Stomach (tissue), 9 donors: ENCODE data around the gene TULP1. TPM values are rescaled to one million over a fixed set of nuclear protein-coding genes. Genes with fewer than 3 reads are reported as not detected.

Experiments used
- DNase-seq, 2 donors: peaks; one replicate each; pipeline versions ENCODE4 v3.0.0 to v3.0.0-alpha.2; 2013 to 2019
- H3K27ac ChIP-seq, 5 donors: fragments of 200-600 bp in 4 of 5; sonication (generic) in 4 of 5; one replicate each; pipeline ENCODE4 v1.5.1; 2013 to 2019; ENCODE audit warnings: mild to moderate bottlenecking in 1 of 5, moderate library complexity in 1 of 5
- H3K27me3 ChIP-seq, 3 donors: fragments of 200-600 bp; sonication (generic); one replicate each; pipeline ENCODE4 v1.5.1; 2017 to 2019; ENCODE audit warnings: mixed run types in 1 of 3
- H3K36me3 ChIP-seq, 4 donors: fragments of 200-600 bp; sonication (generic); 1 replicate in 3 of 4; 2 replicates in 1 of 4; pipeline ENCODE4 v1.5.1; 2016 to 2019
- H3K4me1 ChIP-seq, 4 donors: fragments of 200-600 bp; sonication (generic); one replicate each; pipeline ENCODE4 v1.5.1; 2016 to 2019
- H3K4me3 ChIP-seq, 4 donors: fragments of 200-600 bp; sonication (generic) in 3 of 4; one replicate each; pipeline ENCODE4 v1.5.1; 2016 to 2019; ENCODE audit warnings: mild to moderate bottlenecking in 1 of 4
- H3K9me3 ChIP-seq, 4 donors: fragments of 200-600 bp; sonication (generic); one replicate each; pipeline ENCODE4 v1.5.1; 2016 to 2019
- CTCF ChIP-seq, 7 experiments: fragments of 450-650 bp in 4 of 7; fragments of 200-600 bp in 3 of 7; sonication (generic) in 3 of 7; IDR thresholded peaks; one replicate each; pipeline ENCODE4 v1.5.1; 2016 to 2019; ENCODE audit warnings: antibody characterized with exemption in 7 of 7, control low read depth in 2 of 7, mild to moderate bottlenecking in 1 of 7
- EP300 ChIP-seq: sonication (generic); formaldehyde crosslinking; IDR thresholded peaks from one replicate; pipeline ENCODE4 v1.6.1; 2017; ENCODE audit warnings: antibody characterized with exemption
- POLR2A ChIP-seq, 4 donors: fragments of 450-650 bp; IDR thresholded peaks; one replicate each; pipeline ENCODE4 v1.6.1; 2016; ENCODE audit warnings: antibody characterized with exemption in 4 of 4, control low read depth in 2 of 4, mild to moderate bottlenecking in 1 of 4, moderate library complexity in 1 of 4
- POLR2AphosphoS5 ChIP-seq, 3 donors: sonication (generic); formaldehyde crosslinking; IDR thresholded peaks; one replicate each; pipeline ENCODE4 v1.6.1; 2016; ENCODE audit warnings: antibody characterized with exemption in 3 of 3
- WGBS, 5 donors: extraction: QIAGEN DNeasy Blood & Tissue Kit in 3 of 5; methylation state at CpG; one replicate each; pipeline versions ENCODE4 v1.1.5 to v1.1.7; 2013 to 2018; 5-methylcytosine and 5-hydroxymethylcytosine counted together
- intact Hi-C: fragments of 100-400 bp; cut with DNase I; formaldehyde crosslinking; loops from one replicate; pipeline ENCODE4 v1.15.1; 2023; ENCODE audit warnings: low total_unique reads
- polyA plus RNA-seq, 3 donors: library from polyadenylated mRNA; stranded (reverse); fragments of 200-250 nt; gene quantifications; one replicate each; pipeline ENCODE4 v1.2.3, GENCODE V29; 2013
- total RNA-seq, 5 donors: library from RNA; depleted of rRNA; stranded (reverse); fragments of >200 nt; gene quantifications; one replicate each; pipeline versions ENCODE4 v1.1.0 to v1.2.3, GENCODE V29; 2014 to 2016
- donor health status: healthy with polysubstance abuse.
- donor health status: Bipolar disorder and iron deficiency.
- donor health status: healthy.

The TULP1 gene
- total and polyA plus RNA-seq, 8 donors = 0.05 TPM; not detected in 7

DNA sequence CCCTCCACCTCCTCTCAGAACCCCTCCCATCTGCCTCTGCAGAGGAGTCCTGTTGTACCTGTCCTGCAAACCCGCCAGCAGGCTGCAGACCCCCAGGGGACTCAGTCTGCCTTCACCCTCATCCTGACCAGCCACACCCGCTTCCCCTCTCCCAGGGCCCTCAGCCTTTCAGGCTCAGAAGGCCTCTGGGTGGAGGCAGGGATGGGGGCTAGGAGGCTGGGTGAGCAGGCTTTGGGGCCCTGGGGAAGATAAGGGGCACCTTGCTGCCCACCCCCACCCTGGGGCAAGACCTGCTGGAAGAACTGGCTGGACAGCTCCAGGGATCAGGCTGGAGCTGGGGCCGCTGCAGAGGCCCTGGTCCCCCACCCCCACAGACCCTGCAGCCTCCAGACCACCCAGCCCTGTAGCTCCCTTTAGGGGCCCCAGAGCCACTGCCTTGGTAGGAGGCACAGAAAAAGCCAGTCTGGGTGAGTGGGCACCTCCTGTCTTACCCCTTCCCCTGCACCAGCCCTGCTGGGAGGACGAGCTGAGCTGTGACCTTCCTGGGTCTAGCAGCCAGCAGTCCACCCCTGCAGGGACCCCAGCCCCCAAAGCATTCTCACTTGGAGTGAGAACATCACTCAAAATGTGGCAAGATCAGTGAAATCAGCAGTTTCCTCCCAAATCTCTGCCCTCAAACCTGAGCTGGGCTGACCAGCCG, 21.0 kb downstream of the TULP1 start:
- Histone ChIP-seq H3K4me3 (peak overlapping the region in 3 of 4 donors; percentile 13 to 29 (median 18)), H3K4me1 (peaks cover 80 to 94% (median 89%) of the 10 kb centered on the region in 4 donors), H3K27ac (peak overlapping the region; percentile 42 to 98 (median 89)), H3K27me3 (peaks cover 0 to 13% (median 0%) of the 10 kb centered on the region in 3 donors), H3K36me3 (no peaks in the 10 kb centered on the region), H3K9me3 (no peaks in the 10 kb centered on the region)
- intact Hi-C loops = no loop called here
- 37 to 71% (median 48%) methylated on average over 1 to 5 of the region's 5 CpGs for WGBS, 5 donors
- TF ChIP-seq POLR2AphosphoS5 (IDR thresholded peaks at IDR 0.05) = no peak
- TF ChIP-seq EP300 = no peak
- TF ChIP-seq POLR2A (IDR thresholded peaks at IDR 0.05) = no peak
- no peak for TF ChIP-seq CTCF (IDR thresholded peaks at IDR 0.05)
- peak in 1 of 2 donors; percentile 69 for DNase-seq

DNA sequence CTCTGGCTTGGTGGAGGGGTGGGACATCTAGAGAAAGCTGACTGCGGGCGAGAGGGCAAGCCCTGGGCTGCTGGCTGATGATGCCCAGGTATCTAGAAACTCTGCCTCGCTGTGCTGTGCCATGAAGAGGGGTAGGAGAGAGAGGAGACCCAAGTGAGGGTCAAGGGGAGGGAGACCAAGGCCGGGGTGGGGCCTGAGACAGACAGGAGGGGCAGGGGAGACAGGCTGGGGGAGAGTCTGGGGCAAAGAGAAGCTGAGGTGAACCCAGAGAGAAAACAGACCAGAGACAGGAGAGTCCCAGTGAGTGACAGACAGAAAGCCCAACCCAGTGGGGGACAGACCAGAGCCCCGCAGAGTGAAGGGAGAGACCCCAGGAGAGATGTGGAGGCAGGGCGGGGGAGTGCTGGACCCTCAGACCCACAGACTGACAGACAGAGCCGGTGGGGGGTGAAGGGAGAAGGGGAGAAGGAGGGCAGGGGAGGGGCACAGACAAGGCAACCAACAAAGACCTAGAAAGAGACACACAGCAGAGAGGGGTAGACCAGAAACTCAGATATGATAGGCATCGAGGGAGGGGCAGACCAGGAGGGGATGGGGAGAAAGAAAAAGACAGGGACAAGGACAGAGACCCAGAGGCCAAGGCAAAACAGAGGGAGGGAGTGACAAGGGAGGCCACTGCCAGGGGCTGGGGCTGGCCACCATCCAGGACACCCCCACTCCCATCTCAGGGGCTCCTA, 21.7 kb downstream of the TULP1 start:
- Histone ChIP-seq H3K4me3 (peak overlapping the region; percentile 18 to 29 (median 29)), H3K36me3 (no peaks in the 10 kb centered on the region), H3K27me3 (peaks cover 0 to 6% (median 0%) of the 10 kb centered on the region in 3 donors), H3K27ac (peak overlapping the region; percentile 60 to 98 (median 89)), H3K9me3 (no peaks in the 10 kb centered on the region), H3K4me1 (peaks cover 87 to 100% (median 93%) of the 10 kb centered on the region in 4 donors)
- 40 to 67% (median 59%) methylated on average over 8 of the region's 8 CpGs for WGBS, 5 donors
- peak in 1 of 2 donors; percentile 32 for DNase-seq
- intact Hi-C loops = no loop called here
- TF ChIP-seq POLR2AphosphoS5 (IDR thresholded peaks at IDR 0.05) = no peak
- no peak for TF ChIP-seq EP300
- no peak for TF ChIP-seq POLR2A (IDR thresholded peaks at IDR 0.05)
- no peak for TF ChIP-seq CTCF (IDR thresholded peaks at IDR 0.05)

- TF ChIP-seq CTCF (IDR thresholded peaks at IDR 0.05) (no peak), EP300 (peak; percentile 26)
- Histone ChIP-seq H3K27me3 (no peaks in the 10 kb centered on the region), H3K4me1 (peaks cover 87 to 100% (median 94%) of the 10 kb centered on the region in 4 donors), H3K9me3 (no peaks in the 10 kb centered on the region), H3K4me3 (peak overlapping the region; percentile 11 to 29 (median 29)), H3K27ac (peak overlapping the region; percentile 60 to 98 (median 89)), H3K36me3 (no peaks in the 10 kb centered on the region)
- DNase-seq = peak in 1 of 2 donors; percentile 94
- intact Hi-C loops = no loop called here
- 34 to 59% (median 48%) methylated on average over 12 to 28 of the region's 28 CpGs for WGBS, 5 donors
These were observed 22.5 kb downstream of the TULP1 start for GRCh38 chr6:35489995-35490791.

GRCh38 chr6:35489066-35489465, 23.6 kb downstream of the TULP1 start:
- Histone ChIP-seq H3K4me3 (no peak overlapping the region), H3K4me1 (peaks cover 79 to 100% (median 89%) of the 10 kb centered on the region in 4 donors), H3K27ac (peak overlapping the region; percentile 20 to 98 (median 89)), H3K27me3 (no peaks in the 10 kb centered on the region), H3K9me3 (no peaks in the 10 kb centered on the region), H3K36me3 (peaks cover 0 to 8% (median 6%) of the 10 kb centered on the region in 4 donors)
- WGBS, 5 donors = 56 to 95% (median 85%) methylated on average over 1 of the region's 1 CpG
- TF ChIP-seq POLR2A (IDR thresholded peaks at IDR 0.05) = no peak
- no peak for TF ChIP-seq CTCF (IDR thresholded peaks at IDR 0.05)
- TF ChIP-seq POLR2AphosphoS5 (IDR thresholded peaks at IDR 0.05) = no peak
- TF ChIP-seq EP300 = no peak
- no peak for DNase-seq
- intact Hi-C loops = no loop called here
